Measurements from ENCODE around the gene DEGS1.

DNA sequence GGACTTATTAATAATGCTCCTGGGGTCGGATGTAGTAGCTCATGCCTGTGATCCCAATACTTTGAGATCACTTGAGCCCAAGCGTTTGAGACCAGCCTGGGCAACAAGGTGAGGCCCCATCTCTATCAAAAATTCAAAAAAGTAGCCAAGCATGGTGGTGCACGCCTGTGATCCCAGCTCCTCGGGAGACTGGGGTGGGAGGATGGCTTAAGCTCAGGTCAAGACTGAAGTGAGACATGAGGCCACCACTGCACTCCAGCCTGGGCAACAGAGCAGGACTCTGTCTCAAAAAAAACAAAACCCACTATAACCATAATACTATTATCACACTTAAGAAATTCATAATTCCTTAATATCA lies 1.6 kb upstream of the DEGS1 start:
- TF ChIP-seq EZH2phosphoT487 (IDR thresholded peaks at IDR 0.05; ENCODE audit: unreplicated experiment) (no peak), EZH2 (IDR thresholded peaks at IDR 0.05; ENCODE audit: low read depth, unreplicated experiment) (no peak), POLR2AphosphoS5 (IDR thresholded peaks at IDR 0.05; ENCODE audit: low read depth) (no peak), REST (IDR thresholded peaks at IDR 0.05; ENCODE audit: unreplicated experiment) (no peak), CREB1 (CRISPR knock-in tag; IDR thresholded peaks at IDR 0.05; ENCODE audit: low read depth) (no peak), JUNB (IDR thresholded peaks at IDR 0.05; ENCODE audit: unreplicated experiment) (no peak), ZNF462 (CRISPR knock-in tag; IDR thresholded peaks at IDR 0.05) (no peak)
- TF ChIP-seq, protein P1, sequence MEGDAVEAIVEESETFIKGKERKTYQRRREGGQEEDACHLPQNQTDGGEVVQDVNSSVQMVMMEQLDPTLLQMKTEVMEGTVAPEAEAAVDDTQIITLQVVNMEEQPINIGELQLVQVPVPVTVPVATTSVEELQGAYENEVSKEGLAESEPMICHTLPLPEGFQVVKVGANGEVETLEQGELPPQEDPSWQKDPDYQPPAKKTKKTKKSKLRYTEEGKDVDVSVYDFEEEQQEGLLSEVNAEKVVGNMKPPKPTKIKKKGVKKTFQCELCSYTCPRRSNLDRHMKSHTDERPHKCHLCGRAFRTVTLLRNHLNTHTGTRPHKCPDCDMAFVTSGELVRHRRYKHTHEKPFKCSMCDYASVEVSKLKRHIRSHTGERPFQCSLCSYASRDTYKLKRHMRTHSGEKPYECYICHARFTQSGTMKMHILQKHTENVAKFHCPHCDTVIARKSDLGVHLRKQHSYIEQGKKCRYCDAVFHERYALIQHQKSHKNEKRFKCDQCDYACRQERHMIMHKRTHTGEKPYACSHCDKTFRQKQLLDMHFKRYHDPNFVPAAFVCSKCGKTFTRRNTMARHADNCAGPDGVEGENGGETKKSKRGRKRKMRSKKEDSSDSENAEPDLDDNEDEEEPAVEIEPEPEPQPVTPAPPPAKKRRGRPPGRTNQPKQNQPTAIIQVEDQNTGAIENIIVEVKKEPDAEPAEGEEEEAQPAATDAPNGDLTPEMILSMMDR (conservative IDR thresholded peaks at IDR 0.05; ENCODE audit: low read depth in 2 of 2): no peak

Measured in GM23338 (cell line).